OCI-M2 (cell line): ENCODE data around the gene URAD.

Source experiments
- DNase-seq: peaks from one replicate; lab custom pipeline; 2025; ENCODE audit not compliant: unreplicated experiment; lab: John Stamatoyannopoulos, UW

Gene URAD

GRCh38 chr13:27959976-27960361 lies 28.5 kb downstream of the URAD start:
- DNase-seq: no peak

- DNase-seq: no peak
These were observed 31.8 kb downstream of the URAD start for GRCh38 chr13:27956576-27957300.

GRCh38 chr13:27955014-27955591 lies 33.4 kb downstream of the URAD start:
- no peak for DNase-seq

- no peak for DNase-seq
These were observed 34.1 kb downstream of the URAD start for GRCh38 chr13:27954406-27954851.

- peak; percentile 62 for DNase-seq
These were observed 34.7 kb downstream of the URAD start for GRCh38 chr13:27953676-27954405.

GRCh38 chr13:27952876-27953675 lies 35.4 kb downstream of the URAD start:
- no peak for DNase-seq

- DNase-seq: no peak
These were observed 45.5 kb downstream of the URAD start for GRCh38 chr13:27942972-27943371.

- no peak for DNase-seq
These were observed 54.7 kb downstream of the URAD start for GRCh38 chr13:27933580-27934328.

- no peak for DNase-seq
These were observed 55.4 kb downstream of the URAD start for GRCh38 chr13:27933118-27933517.

- DNase-seq: no peak
These were observed 58.6 kb downstream of the URAD start for GRCh38 chr13:27929868-27930267.

- DNase-seq: no peak
These were observed 59.4 kb downstream of the URAD start for GRCh38 chr13:27928805-27929753.

GRCh38 chr13:27928353-27928804 lies 60.1 kb downstream of the URAD start:
- DNase-seq: no peak
